IMR-90 (cell line): ENCODE measurements around the gene PLEKHG1. TPM values are rescaled to one million over a fixed set of nuclear protein-coding genes. Genes with fewer than 3 reads are reported as not detected.

Experiments
- ATAC-seq: fragments of 200-7000 bp; cut with Tn5 transposase; 2 replicates; pipeline ENCODE4 v1.9.1; 2020; ENCODE audit warnings: low read depth, mild to moderate bottlenecking, moderate library complexity
- BruUV-seq: library from RNA; stranded (reverse); fragments of 400-500 nt; replicated peaks from 2 replicates; lab custom pipeline; 2021; lab: Mats Ljungman, UMichigan
- CTCF ChIA-PET: fragments of 300-600 bp; formaldehyde crosslinking; extraction: SDS; loops from one replicate; lab custom pipeline; 2021; ENCODE audit warnings: antibody characterized with exemption; lab: Yijun Ruan, JAX
- POLR2A ChIA-PET: fragments of 300-600 bp; sonication (Branson Sonifier 250); formaldehyde crosslinking; loops from one replicate; lab custom pipeline; 2022; ENCODE audit warnings: antibody characterized with exemption; ENCODE audit not compliant: unreplicated experiment; lab: Charles Lee
- DNase-seq: peaks from one replicate; pipeline ENCODE4 v3.0.0; 2013
- H2AFZ ChIP-seq: replicated peaks from 2 replicates; pipeline ENCODE3; 2013; ENCODE audit warnings: low read length, mild to moderate bottlenecking; ENCODE audit not compliant: poor library complexity
- H2AK5ac ChIP-seq: 2 replicates; pipeline ENCODE4 v1.6.1; 2013; ENCODE audit warnings: low read depth, low read length, inconsistent platforms
- H2AK9ac ChIP-seq: replicated peaks from 2 replicates; pipeline ENCODE3; 2013; ENCODE audit warnings: mild to moderate bottlenecking, low read depth, low read length, moderate library complexity; ENCODE audit not compliant: poor library complexity
- H2BK120ac ChIP-seq: 2 replicates; pipeline ENCODE4 v1.6.1; 2013; ENCODE audit warnings: low read depth, low read length, inconsistent platforms
- H2BK15ac ChIP-seq: 3 replicates; pipeline ENCODE4 v1.6.1; 2013; ENCODE audit warnings: low read depth, low read length, inconsistent platforms
- H2BK20ac ChIP-seq: 2 replicates; pipeline ENCODE4 v1.6.1; 2013; ENCODE audit warnings: low read depth, mild to moderate bottlenecking, inconsistent platforms, low read length, moderate library complexity
- H2BK5ac ChIP-seq: 2 replicates; pipeline ENCODE4 v1.6.1; 2013; ENCODE audit warnings: mild to moderate bottlenecking, low read depth, low read length, inconsistent platforms; ENCODE audit not compliant: poor library complexity, severe bottlenecking
- H3K14ac ChIP-seq: replicated peaks from 2 replicates; pipeline ENCODE4 v1.6.1; 2013; ENCODE audit warnings: low read depth, low read length, inconsistent platforms
- H3K18ac ChIP-seq: 2 replicates; pipeline ENCODE4 v1.6.1; 2013; ENCODE audit warnings: low read depth, low read length, control low read depth
- H3K23ac ChIP-seq: 2 replicates; pipeline ENCODE4 v1.6.1; 2013; ENCODE audit warnings: low read depth, low read length, inconsistent platforms
- H3K27ac ChIP-seq: 2 replicates; pipeline ENCODE4 v1.5.1; 2013; ENCODE audit warnings: mild to moderate bottlenecking, control low read depth, low read length; ENCODE audit not compliant: insufficient read depth
- H3K27me3 ChIP-seq: 2 replicates; pipeline ENCODE4 v1.6.1; 2013; ENCODE audit warnings: low read length; ENCODE audit not compliant: control insufficient read depth, insufficient read depth
- H3K36me3 ChIP-seq: 2 replicates; pipeline ENCODE4 v1.6.1; 2013; ENCODE audit warnings: low read length, mixed read lengths; ENCODE audit not compliant: control insufficient read depth, insufficient read depth
- H3K4ac ChIP-seq: 2 replicates; pipeline ENCODE4 v1.6.1; 2013; ENCODE audit warnings: low read depth, low read length, inconsistent platforms
- H3K4me1 ChIP-seq: 2 replicates; pipeline ENCODE4 v1.6.1; 2013; ENCODE audit warnings: low read length, mixed read lengths; ENCODE audit not compliant: control insufficient read depth, insufficient read depth
- H3K4me2 ChIP-seq: 2 replicates; pipeline ENCODE4 v1.6.1; 2013; ENCODE audit warnings: low read depth, mild to moderate bottlenecking, control low read depth, low read length, moderate library complexity
- H3K4me3 ChIP-seq: 2 replicates; pipeline ENCODE4 v1.5.1; 2013; ENCODE audit warnings: low read depth, mild to moderate bottlenecking, control low read depth, low read length, moderate library complexity; ENCODE audit not compliant: insufficient read depth
- H3K56ac ChIP-seq: 2 replicates; pipeline ENCODE4 v1.6.1; 2013; ENCODE audit warnings: low read length, inconsistent platforms; ENCODE audit not compliant: insufficient read depth; ENCODE audit errors: extremely low read depth
- H3K79me1 ChIP-seq, 2 experiments: 2 replicates each; pipeline ENCODE4 v1.6.1; 2013; ENCODE audit warnings: low read length in 2 of 2, inconsistent platforms in 1 of 2, low read depth in 1 of 2
- H3K9ac ChIP-seq: 2 replicates; pipeline ENCODE4 v1.6.1; 2013; ENCODE audit warnings: low read depth, low read length, control low read depth
- H3K9me1 ChIP-seq: 2 replicates; pipeline ENCODE4 v1.6.1; 2013; ENCODE audit warnings: low read length, inconsistent platforms; ENCODE audit not compliant: insufficient read depth
- H3K9me3 ChIP-seq: 2 replicates; pipeline ENCODE4 v1.6.1; 2013; ENCODE audit warnings: low read length; ENCODE audit not compliant: control insufficient read depth, insufficient read depth
- H4K20me1 ChIP-seq: 2 replicates; pipeline ENCODE4 v1.6.1; 2013; ENCODE audit warnings: low read length, inconsistent platforms; ENCODE audit not compliant: insufficient read depth
- H4K5ac ChIP-seq: 2 replicates; pipeline ENCODE4 v1.6.1; 2013; ENCODE audit warnings: mild to moderate bottlenecking, low read depth, low read length, control low read depth
- H4K8ac ChIP-seq, 2 experiments: 2 replicates each; pipeline ENCODE4 v1.6.1; 2013; ENCODE audit warnings: low read depth in 2 of 2, low read length in 2 of 2, control low read depth in 1 of 2, inconsistent platforms in 1 of 2
- H4K91ac ChIP-seq: 2 replicates; pipeline ENCODE4 v1.6.1; 2013; ENCODE audit warnings: low read depth, low read length, inconsistent platforms; ENCODE audit not compliant: insufficient read depth
- BHLHE40 ChIP-seq: fragments of 150-350 bp; IDR thresholded peaks from 2 replicates; pipeline ENCODE4 v1.6.1; 2016; ENCODE audit warnings: mild to moderate bottlenecking, low read depth, low read length
- CEBPB ChIP-seq: IDR thresholded peaks from 2 replicates; pipeline ENCODE4 v1.6.1; 2012; ENCODE audit warnings: low read depth, low read length, improper control_type of control experiment
- CTCF ChIP-seq: conservative IDR thresholded peaks from 2 replicates; pipeline ENCODE4 v1.5.1; 2012; ENCODE audit warnings: mild to moderate bottlenecking, low read depth, low read length, improper control_type of control experiment
- ELK1 ChIP-seq: fragments of 150-350 bp; IDR thresholded peaks from 2 replicates; pipeline ENCODE4 v1.6.1; 2016; ENCODE audit warnings: low read depth, mild to moderate bottlenecking, low read length, moderate library complexity, borderline replicate concordance
- MAFK ChIP-seq: IDR thresholded peaks from 2 replicates; pipeline ENCODE4 v1.6.1; 2012; ENCODE audit warnings: low read depth, low read length, improper control_type of control experiment
- MAZ ChIP-seq: IDR thresholded peaks from 2 replicates; pipeline ENCODE4 v1.6.1; 2012; ENCODE audit warnings: low read depth, mild to moderate bottlenecking, low read length, improper control_type of control experiment, moderate library complexity, borderline replicate concordance
- NFE2L2 ChIP-seq: fragments of 150-350 bp; IDR thresholded peaks from 2 replicates; pipeline ENCODE4 v1.6.1; 2016; ENCODE audit warnings: low read depth, mild to moderate bottlenecking, low read length
- POLR2A ChIP-seq: IDR thresholded peaks from 2 replicates; pipeline ENCODE4 v1.6.1; 2012; ENCODE audit warnings: mild to moderate bottlenecking, low read depth, low read length
- RCOR1 ChIP-seq: IDR thresholded peaks from 2 replicates; pipeline ENCODE4 v1.6.1; 2012; ENCODE audit warnings: mild to moderate bottlenecking, low read length, improper control_type of control experiment; ENCODE audit not compliant: insufficient replicate concordance
- SMC3 ChIP-seq: fragments of 150-350 bp; IDR thresholded peaks from 2 replicates; pipeline ENCODE4 v1.6.1; 2016; ENCODE audit warnings: low read depth, mild to moderate bottlenecking, antibody characterized with exemption, low read length, moderate library complexity
- WGBS, 2 experiments: methylation state at CpG; one replicate each; pipeline versions ENCODE4 v1.1.5 to v1.1.7; 2013; ENCODE audit warnings: missing lambda C conversion rate in 2 of 2; ENCODE audit not compliant: insufficient read length in 1 of 2; ENCODE audit errors: extremely low coverage in 2 of 2; 5-methylcytosine and 5-hydroxymethylcytosine counted together
- dilution Hi-C: fragments of 300-500 bp; cut with HindIII; formaldehyde crosslinking; loops from one replicate; pipeline ENCODE4 v1.14.3; 2018; ENCODE audit warnings: low sequenced_read_pairs; ENCODE audit not compliant: unreplicated experiment
- in situ Hi-C: fragments of 300-500 bp; cut with MboI; formaldehyde crosslinking; loops from 3 replicates; pipeline ENCODE4 v1.14.3; 2019; ENCODE audit warnings: low sequenced_read_pairs, inconsistent platforms, mixed read lengths
- intact Hi-C: fragments of 100-400 bp; cut with micrococcal nuclease; formaldehyde crosslinking; loops from 2 replicates; pipeline ENCODE4 v1.10.0; 2022
- polyA plus RNA-seq, 3 experiments: library from polyadenylated mRNA; depleted of rRNA; stranded (reverse); fragments of >200 nt; gene quantifications; 2 replicates each; pipeline ENCODE4 v1.2.3, GENCODE V29; 2012; ENCODE audit warnings: low replicate concordance in 1 of 3
- total RNA-seq: library from RNA; depleted of rRNA; stranded (reverse); fragments of >200 nt; gene quantifications from 2 replicates; pipeline ENCODE4 v1.2.3, GENCODE V29; 2012

Gene PLEKHG1
- total and polyA plus RNA-seq, 2 of the 4 experiments (the other 2 are of a cell fraction) = 0.09 to 0.36 TPM

- dilution Hi-C loops = no loop called here
Measured at GRCh38 chr6:150620244-150620643, 20.6 kb downstream of the PLEKHG1 start.

More at GRCh38 chr6:150620244-150620643, 20.6 kb downstream of the PLEKHG1 start:
- Histone ChIP-seq H2BK120ac (no peak overlapping the region), H2BK5ac (no peak overlapping the region), H2AK5ac (no peak overlapping the region), H3K36me3 (no peaks in the 10 kb centered on the region), H4K20me1 (no peaks in the 10 kb centered on the region), H2BK15ac (no peak overlapping the region), H3K9me1 (no peaks in the 10 kb centered on the region), H3K23ac (no peak overlapping the region), H3K4me2 (no peak overlapping the region), H4K91ac (no peak overlapping the region), H3K56ac (no peak overlapping the region), H3K4me1 (no peaks in the 10 kb centered on the region), H3K4me3 (no peak overlapping the region), H4K5ac (no peak overlapping the region), H2AFZ (no peak overlapping the region), H3K27ac (no peak overlapping the region), H3K14ac (no peak overlapping the region), H3K9ac (no peak overlapping the region), H4K8ac (no peak overlapping the region), H3K9me3 (no peaks in the 10 kb centered on the region), H2AK9ac (no peak overlapping the region), H2BK20ac (no peak overlapping the region), H3K4ac (no peak overlapping the region), H3K18ac (no peak overlapping the region), H3K79me1 (no peaks in the 10 kb centered on the region), H3K27me3 (0 out of 2 replicates have a peak, but pooled peaks cover 2% of the 10 kb centered on the region)
- DNase-seq = no peak
- in situ Hi-C loops (no loop called here), intact Hi-C loops (no loop called here)
- no CpG with 5 or more reads among the region's 3 CpGs for WGBS, 2 experiments
- CTCF ChIA-PET = no interaction called here
- no peak for ATAC-seq
- BruUV-seq = no TSS peak
- POLR2A ChIA-PET = no interaction called here
- no peak for TF ChIP-seq MAZ
- TF ChIP-seq SMC3 = no peak
- no peak for TF ChIP-seq CTCF
- TF ChIP-seq BHLHE40 = no peak
- no peak for TF ChIP-seq CEBPB
- no peak for TF ChIP-seq ELK1
- no peak for TF ChIP-seq RCOR1
- no peak for TF ChIP-seq MAFK
- TF ChIP-seq POLR2A = no peak
- TF ChIP-seq NFE2L2 = no peak
